DMS153 treated with DMSO at 0.1 percent for 48 hours (cell line): Measurements from ENCODE around the gene PTCD3.

Experiments used
- DNase-seq: peaks from one replicate; lab custom pipeline; 2025; ENCODE audit not compliant: unreplicated experiment; lab: John Stamatoyannopoulos, UW

The PTCD3 gene

DNA sequence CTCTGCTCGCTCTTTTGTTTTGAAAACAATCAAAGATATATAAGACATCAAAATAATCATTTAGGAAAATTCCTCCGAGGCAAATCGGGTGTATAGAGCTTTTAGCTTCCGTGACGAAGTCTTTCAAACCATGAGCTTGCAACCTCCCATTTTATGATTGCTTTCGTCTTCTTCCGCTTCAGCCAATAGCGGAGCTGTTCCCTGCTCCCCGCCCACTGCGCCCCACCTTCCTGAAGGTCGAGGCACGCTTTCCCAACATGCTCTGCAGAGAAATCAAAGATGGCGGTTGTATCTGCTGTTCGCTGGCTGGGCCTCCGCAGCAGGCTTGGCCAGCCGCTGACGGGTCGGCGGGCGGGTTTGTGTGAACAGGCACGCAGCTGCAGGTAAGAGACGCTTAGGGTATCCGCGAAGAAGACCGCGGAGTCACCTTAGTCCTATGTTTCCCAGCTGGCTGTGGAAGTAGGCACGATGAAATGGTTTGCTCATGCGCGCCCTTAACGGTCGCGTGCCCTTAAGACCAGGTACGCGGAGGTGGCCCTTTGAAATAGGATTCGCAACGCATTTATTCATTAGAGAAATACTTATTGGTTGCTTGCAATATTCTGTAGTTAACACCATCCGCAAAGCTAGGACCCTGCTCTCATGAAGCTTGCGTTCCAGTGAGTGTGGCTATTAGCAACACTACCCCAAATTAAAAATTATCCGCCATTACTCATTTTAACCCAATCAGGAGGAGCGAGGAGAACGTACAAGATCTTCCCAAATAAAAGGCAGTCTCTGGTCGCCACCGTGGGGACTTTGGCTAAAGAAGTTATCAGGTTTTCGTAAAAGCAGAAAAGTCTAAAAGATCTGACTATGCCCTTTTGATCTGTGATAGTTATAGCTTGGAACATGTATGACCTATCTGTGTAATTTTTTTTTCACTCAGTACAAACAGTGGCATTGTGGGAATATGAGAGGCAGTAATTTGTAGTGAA lies at the start of gene PTCD3:
PTCD3 (plus strand) TSS at position 267 of the 977 bp plus-strand sequence; CDS start at position 280, 13 bp downstream.
- DNase-seq, result peak; percentile 89

DNA sequence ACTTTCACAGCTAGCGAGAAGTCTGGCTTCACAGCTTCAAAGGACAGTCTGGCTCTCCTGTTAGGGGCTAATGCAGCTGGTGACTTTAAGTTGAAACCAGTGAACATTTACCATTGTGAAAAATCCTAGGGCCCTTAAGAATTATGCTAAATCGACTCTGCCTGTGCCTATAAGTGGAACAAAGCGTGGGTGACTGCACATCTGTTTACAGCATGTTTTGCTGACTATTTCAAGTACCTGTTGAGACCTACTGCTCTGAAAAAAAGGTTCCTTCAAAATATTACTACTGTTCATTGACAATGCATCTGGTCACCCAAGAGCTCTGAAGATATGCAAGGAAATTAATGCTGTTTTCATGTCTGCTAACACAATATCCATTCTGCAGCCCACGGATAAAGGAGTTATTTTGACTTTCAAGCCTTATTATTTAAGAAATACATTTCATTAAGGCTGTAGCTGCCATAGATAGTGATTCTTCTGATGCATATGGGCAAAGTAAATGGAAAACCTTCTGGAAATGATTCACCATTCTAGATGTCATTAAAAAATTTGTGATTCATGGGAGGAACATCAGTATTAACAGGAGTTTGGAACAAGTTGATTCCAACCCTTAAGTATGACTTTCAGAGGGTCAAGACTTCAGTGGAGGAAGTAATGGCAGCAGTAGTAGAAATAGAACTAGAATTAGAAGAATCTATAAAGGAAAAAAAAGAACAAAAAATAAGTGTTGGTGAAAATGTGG lies 49.3 kb upstream of the PTCD3 start:
- DNase-seq, result no peak

DNA sequence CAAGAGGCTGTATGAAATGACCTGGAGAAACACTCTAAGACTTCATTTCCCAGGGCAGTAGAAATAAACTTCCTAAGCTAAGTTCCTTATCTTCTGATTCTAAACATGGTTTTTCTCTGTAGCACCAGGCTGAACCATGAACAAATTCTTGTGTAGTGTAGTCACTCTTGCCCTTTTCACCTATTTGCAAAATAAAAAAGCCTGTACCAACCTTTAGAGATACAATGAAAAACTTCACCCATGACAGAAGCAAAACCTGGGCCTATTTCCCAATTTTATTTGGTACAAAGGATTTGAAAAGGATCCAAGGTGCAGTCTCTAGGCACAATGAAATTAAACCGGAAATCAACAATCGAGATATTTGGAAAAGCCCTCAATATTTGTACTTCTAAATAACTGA lies 44.0 kb upstream of the PTCD3 start:
- DNase-seq, result no peak

DNA sequence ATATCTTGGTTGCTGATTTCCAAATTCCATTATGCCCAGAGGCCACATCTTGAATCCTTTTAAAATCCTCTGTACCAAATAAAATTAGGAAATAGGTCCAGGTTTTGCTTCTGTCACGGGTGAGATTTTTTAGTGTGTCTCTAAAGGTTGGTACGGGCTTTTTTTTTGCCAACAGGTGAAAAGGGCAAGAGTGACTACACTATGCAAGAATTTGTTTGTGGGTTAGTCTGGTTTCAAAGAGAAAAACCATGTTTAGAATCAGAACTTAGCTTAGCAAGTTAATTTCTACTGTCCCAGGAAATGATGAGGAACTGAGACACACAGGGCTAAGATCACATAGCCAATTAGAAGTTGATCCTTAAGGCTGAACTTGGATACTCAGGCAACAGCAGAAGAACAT lies 42.0 kb upstream of the PTCD3 start:
- DNase-seq, result no peak

DNA sequence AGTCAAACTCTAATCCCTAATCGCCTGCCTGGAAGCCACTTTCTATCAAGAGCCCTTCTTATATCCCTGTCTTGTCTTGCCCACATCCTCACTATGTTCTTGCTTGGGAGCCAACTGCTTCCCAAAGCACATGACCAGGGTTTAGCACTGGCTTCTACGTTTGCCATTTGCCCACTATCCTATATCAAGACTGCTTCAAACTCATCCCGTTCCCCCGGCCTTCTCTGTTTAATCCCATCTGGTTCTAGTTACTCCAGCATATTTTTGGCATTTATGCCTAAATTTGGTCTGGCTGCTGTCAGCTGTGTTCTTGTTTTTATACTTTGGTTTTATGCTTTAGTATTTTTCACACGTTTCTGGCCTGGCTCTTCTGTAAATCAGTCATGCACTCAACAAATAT lies 40.5 kb upstream of the PTCD3 start:
- DNase-seq, result no peak

DNA sequence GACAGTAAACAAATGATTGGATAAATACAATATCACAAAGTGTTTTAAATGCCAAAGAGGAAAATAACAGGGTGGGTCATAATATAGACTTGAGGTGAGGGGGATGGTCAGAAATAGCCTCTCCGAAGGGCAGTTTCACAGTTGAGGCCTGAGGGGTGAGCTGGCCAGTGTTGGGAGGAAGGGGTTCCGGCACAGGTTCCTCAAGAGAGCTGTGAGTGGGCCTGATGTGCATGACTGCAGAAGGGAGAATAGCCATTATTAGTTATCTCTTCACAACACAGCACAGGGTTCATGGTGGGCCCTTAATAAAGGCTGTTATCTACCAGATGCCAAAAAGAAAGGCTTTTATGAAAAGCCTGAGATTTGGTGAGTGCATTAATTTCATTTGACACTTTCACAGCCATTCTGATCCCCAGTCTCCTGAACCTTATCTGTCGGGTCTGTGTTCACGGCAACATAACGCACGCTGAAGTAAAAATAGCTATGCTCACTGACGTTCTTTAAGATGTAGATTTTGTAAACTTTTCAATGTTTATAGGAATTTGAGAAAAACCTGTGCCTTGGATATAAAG lies 39.9 kb upstream of the PTCD3 start:
- DNase-seq, result no peak

DNA sequence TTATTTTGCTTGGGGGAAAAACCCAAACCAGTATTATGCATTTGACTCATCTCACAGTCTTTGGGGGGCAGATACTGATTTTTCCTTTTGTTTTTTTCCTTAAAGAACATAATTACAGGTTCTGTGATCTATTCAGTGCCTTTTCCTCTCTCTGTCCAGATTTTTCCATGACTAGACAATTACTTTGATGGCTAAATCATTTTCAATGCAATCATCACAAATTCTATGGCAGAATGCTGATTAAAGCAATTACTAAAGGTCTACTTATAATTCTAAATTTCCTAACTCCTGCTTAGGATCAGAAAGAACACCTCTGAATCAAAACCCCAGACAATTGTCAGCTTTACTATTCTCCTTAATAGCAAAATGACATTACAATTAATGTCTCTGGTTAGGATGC lies 39.1 kb upstream of the PTCD3 start:
- no peak for DNase-seq

DNA sequence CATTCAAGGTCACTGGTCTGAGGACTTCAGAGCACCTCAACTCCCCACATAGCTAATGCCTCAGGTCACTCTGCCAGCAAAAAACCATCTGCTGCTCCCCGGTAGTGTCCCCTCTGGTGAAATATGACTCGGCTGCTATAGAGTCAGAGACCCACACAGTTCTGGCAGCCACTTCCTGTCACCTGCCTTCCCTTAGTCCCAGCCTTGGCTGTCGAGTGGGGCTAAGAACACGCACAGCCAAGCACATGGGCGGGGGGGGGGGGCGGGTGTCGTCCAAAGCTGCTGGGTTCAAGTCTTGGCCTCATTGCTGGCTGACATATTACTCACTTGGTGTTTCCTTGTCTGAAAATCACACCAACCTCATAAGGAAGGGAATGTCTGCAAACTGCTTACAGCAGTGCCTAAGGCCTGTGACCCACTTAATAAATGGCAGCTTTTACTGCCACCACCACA lies 37.9 kb upstream of the PTCD3 start:
- DNase-seq, result peak; percentile 85

DNA sequence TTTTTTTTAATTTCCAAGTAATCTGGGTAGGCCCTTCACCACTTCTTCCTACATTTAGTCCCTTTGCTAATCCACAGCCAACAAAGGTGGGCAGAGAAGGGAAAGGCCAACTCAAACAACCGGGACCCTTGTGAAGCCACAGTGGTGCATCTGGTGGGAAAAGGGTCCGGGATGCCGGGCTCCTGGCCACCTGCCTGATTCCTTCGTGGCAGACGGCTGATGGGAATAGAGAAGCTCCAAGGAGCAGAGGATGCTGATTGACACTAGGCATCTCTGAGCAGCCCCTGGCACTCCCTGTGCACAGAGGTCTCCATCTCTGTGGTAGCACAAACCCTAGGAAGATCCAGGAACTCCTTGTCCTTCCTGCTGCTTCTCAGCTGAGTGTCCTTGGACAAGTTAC lies 37.4 kb upstream of the PTCD3 start:
- no peak for DNase-seq

DNA sequence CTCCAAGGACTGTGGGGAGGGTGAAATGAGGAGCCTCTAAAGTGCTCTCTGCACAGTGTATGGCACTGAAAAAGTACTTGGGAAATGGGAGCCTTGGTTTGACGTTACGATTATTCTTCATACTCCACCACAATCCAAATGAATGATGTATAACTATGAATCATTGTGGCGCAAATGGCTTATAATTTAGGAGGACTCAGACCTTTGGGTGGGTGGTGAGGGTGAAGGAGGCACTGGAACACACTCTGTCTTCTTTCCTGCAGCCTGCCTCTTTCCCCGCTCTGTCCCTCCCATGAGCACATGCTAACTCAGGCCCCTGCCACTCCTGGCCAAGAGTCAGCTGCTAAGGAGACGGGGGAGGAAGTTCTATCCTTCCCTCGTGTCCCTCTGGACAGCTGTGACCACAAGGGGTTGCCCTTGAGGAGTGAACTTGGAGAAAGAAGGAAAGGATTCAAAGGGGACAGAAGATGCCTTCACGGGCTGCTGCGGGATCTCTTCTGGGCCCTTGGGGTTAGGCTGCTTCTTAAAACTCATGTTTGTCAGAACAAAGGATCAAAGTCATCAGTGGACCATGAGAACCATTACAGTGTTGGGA lies 36.8 kb upstream of the PTCD3 start:
- DNase-seq, result no peak

DNA sequence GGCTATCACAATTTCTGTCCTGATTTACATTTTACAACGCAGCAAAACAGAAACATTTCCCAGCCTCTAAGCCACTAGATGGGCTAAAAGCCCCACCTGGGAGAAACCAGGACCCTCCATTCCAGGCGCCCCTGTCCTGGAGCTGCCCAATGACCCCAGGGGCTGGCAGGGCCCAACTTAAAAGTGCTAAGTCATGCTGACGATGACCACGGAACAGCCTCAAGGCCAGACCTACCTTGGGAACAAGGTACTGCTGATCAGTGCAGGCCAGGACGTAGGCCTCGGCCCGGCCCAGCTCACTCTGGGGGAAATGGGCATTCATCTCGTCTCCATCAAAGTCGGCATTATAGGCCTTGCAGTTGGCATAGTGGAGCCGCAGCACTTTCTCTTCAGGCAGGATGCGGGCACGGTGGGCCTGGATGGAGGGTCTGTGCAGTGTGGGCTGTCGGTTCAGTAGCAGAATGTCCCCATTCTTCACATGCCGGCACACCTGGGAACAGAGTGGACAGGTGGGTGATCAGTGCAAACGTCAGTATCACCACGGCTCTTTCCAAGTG lies 36.2 kb upstream of the PTCD3 start:
- DNase-seq, result no peak

DNA sequence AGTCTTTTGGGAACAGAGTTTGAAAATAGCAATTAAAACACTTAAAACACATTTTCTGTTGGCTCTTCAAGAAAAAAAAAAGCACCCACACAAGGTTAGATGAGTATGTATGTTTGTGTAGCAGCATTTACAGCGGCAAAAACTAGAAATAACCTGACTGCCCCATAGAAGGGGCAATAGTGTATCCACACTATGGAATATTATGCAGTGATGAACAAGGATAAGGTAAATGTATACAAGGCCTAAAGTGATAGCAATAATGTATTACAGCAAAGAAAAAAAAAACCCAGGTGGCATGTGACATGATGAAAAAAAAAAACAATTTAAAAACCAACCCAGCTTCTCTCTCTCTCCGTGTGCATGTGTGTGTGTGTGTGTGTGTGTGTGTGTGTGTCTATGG lies 35.2 kb upstream of the PTCD3 start:
- no peak for DNase-seq

DNA sequence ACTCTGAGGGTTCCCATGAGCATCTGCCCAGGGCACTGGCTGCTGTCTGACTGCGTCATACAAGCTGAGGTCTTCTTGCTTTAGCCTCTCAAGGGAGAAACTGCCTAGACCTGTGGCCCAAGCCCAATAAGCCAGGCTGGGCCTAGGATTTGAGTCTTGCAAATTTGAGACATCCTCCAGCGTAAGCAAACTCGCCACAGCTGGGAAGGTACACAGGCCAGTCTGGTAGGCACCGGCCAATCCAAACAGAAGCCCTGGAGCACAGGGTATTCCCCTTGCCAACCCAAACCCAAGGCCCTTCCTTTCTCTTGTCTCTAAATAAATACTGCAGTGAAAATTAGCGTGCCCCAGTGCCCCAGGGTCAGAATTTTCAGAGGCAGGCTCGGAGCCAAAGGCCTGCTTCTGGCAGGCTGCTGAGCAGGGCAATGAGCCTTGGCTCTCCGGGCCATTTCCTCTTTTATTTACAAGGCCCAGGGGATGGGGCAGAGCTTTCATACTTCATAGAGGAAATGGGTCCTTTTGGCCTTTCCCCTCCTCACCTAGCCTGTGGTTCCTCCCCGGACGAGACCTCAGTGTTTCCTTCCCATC lies 33.7 kb upstream of the PTCD3 start:
- DNase-seq, result peak; percentile 63

DNA sequence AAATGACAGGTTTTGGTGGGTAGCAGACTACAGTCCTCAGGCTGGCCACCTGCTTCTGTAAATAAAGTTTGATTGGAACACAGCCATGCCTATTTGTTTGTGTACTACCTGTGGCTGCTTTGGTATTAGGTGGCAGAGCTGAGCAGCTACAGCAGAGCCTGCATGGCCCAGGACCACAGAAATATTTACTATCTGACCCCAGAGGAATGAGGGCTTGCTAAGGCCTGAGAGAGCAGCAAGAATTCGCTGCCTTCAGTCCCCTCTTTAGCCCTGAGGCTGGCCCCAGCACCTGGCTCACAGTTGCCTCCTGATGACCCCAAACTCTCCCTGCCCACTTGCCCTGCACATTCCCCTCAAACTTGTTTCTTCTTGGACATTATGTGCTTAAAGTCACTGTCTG lies 32.8 kb upstream of the PTCD3 start:
- DNase-seq, result no peak

DNA sequence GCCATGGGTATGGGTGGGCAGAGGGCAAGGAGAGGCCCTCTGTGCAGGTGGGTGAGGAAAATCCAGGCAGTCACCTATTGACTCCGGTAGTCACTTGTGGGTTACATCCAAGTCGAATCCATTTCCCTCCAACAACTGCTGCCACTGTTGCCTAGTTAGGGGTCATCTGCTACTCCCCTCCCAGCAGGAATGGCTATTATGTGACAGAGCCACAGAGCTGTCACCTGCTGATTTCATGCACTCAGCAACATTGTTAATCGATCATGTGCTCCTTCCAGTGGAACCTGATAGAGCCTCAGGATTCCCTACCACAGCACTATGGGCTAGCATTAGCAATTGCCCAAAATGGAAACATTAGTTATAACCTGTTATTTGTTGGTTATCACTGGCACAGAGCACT lies 31.8 kb upstream of the PTCD3 start:
- no peak for DNase-seq

DNA sequence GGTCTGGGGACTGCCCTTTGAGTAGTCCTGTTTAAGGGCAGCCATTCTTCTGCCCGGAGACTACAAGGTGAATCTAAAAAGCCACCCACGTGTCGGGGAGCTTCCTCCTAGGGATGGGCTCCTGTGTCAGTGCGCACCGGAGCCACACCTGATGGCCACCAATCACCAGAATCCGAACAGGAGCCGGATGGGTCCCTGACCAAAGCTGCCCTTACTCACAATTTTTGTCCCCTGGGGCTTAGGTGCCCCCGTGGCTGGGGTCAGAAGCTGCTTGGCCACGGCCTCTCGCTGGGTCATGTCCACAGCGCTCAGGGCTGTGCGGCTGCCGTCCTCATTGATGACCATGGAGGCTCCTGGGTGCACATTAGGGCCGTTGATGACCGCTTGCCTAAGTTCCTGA lies 31.2 kb upstream of the PTCD3 start:
- DNase-seq, result no peak

DNA sequence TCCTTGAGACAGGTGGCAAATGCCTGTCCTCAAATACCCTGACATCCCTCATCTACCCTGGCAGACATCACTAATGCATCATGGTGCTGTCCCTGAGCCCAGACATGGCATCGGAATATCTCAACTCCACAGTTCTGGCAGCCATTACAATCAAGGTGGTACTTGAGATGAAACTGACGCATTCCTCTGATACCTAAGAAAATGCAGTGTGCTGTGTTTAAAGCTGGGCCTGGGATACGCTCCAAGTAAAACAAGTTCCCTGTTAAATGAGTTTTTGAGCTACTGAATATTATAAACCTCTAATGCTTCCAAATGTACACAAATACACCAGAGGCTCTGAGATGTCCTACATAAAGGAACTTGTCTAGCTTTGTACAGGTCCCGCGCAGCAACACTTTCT lies 30.1 kb upstream of the PTCD3 start:
- no peak for DNase-seq

DNA sequence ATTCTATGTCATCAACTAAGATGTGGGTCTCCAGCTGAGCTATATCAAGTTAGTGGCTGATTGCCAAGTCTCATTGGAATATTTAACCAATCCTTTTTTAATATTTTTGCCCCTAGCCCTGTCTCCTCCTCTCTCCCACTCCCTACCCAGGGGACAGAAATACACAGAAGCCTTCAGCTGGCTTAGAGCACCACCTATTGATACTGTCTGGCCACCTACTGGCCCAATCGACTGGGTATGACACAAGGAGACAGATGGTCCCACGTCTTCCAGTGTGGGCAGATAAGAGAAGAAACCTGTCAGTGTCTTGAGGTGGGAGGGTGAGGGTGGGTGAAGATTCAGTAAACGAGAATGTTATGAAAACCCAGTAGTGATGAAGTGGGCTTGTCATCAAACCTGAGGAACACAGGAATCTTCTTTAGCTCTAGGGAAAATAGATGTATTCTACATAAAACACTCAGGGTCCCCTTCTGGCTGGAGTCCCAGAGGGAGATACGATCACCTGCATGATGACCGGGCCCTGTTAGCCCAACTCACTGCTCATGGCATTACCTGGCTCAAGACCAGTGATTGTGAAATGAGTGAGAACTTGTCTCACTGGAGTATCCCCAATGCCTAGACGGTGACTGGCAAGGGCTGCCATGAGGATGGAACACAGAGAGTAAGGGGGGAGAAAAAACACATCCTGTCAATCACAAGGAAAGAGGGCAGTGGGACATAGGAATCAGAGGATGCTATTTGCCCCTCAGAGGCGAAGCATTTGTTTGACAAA lies 27.1 kb upstream of the PTCD3 start:
- DNase-seq, result peak; percentile 35

DNA sequence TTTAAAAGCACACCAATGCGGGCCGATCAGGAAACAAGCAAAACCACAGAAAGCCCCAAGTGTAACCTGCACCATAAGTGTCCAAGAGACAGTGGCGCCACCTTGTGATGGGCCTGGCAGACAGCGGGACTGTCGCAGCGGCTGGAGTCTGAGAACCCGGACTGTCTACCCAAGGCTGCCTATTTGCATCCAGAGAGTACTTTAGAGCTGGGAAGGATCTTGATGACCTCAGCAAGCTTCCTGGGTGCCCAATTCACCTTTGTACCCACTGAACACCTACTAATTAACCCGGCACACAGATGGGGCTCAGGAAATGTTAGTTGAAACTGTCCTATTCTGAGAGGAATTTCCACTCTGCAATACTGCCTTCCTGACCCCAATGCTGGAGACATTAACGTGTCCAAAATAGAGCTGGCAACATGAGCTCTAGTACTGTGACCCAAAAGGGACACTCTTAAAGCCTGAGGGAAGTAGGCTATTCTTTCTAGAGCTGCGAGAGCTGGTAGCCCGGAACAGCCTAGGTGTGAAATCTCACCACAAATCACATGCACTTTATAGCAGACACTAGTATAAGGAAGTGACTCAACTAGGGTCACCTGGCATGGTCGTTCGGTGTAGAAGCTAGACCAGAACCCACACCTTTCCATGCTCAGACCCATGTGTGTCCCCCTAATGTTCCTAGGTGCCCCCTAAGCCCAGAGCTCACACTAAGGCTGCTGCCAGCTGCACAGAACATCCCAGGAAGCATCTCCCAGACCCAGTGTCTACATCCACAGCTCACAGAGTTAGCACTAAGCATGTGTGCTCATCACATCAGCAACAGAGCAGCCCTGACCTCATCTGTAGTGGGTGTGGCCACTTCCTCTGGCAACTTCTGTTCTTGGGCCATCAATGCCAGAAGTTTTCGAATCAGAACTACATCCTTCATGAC lies 25.8 kb upstream of the PTCD3 start:
- peak; percentile 35 for DNase-seq
